ENCODE results near the gene KBTBD6. TPM values are rescaled to one million over a fixed set of nuclear protein-coding genes. Genes with fewer than 3 reads are reported as not detected.

Gene KBTBD6
- polyA plus RNA-seq, 1 experiment, result 5.1 TPM

GRCh38 chr13:41152005-41152404, 19.4 kb upstream of the KBTBD6 start:
- Histone ChIP-seq H3K4me3 (ENCODE audit: low read depth, low read length) (no peak overlapping the region), H3K36me3 (ENCODE audit: control insufficient read depth, insufficient read depth, low read length) (no peaks in the 10 kb centered on the region), H3K27me3 (ENCODE audit: control insufficient read depth, insufficient read depth, low read length) (no peaks in the 10 kb centered on the region)
- POLR2A ChIA-PET, result no interaction called here
- CTCF ChIA-PET, result no interaction called here
- DNase-seq (ENCODE audit: low read depth), result no peak
- no peak for TF ChIP-seq CTCF (IDR thresholded peaks at IDR 0.05; ENCODE audit: insufficient read depth, low read depth, low read length)

GRCh38 chr13:41150058-41150457, 17.5 kb upstream of the KBTBD6 start:
- CTCF ChIA-PET, result no interaction called here
- H3K36me3 ChIP-seq (ENCODE audit: control insufficient read depth, insufficient read depth, low read length), result no peaks in the 10 kb centered on the region
- POLR2A ChIA-PET, result no interaction called here
- no peaks in the 10 kb centered on the region for H3K27me3 ChIP-seq (ENCODE audit: control insufficient read depth, insufficient read depth, low read length)
- no peak for DNase-seq (ENCODE audit: low read depth)
- H3K4me3 ChIP-seq (ENCODE audit: low read depth, low read length), result no peak overlapping the region
- no peak for TF ChIP-seq CTCF (IDR thresholded peaks at IDR 0.05; ENCODE audit: insufficient read depth, low read depth, low read length)

GRCh38 chr13:41148419-41149283, 16.0 kb upstream of the KBTBD6 start:
- H3K27me3 ChIP-seq (ENCODE audit: control insufficient read depth, insufficient read depth, low read length), result no peaks in the 10 kb centered on the region
- H3K4me3 ChIP-seq (ENCODE audit: low read depth, low read length), result no peak overlapping the region
- TF ChIP-seq CTCF (IDR thresholded peaks at IDR 0.05; ENCODE audit: insufficient read depth, low read depth, low read length), result no peak
- no peak for DNase-seq (ENCODE audit: low read depth)
- ChIA-PET CTCF (no interaction called here), POLR2A (no interaction called here)
- no peaks in the 10 kb centered on the region for H3K36me3 ChIP-seq (ENCODE audit: control insufficient read depth, insufficient read depth, low read length)

- no peaks in the 10 kb centered on the region for H3K27me3 ChIP-seq (ENCODE audit: control insufficient read depth, insufficient read depth, low read length)
- no peak for TF ChIP-seq CTCF (IDR thresholded peaks at IDR 0.05; ENCODE audit: insufficient read depth, low read depth, low read length)
- no peak overlapping the region for H3K4me3 ChIP-seq (ENCODE audit: low read depth, low read length)
- no peak for DNase-seq (ENCODE audit: low read depth)
- POLR2A ChIA-PET, result no interaction called here
- CTCF ChIA-PET, result interaction anchor here (0.7 kb wide), 2 partner anchors 29 to 1734 kb away, joined by 3 to 4 read pairs; no protein-coding TSS in a partner anchor
- H3K36me3 ChIP-seq (ENCODE audit: control insufficient read depth, insufficient read depth, low read length), result no peaks in the 10 kb centered on the region
Observed at GRCh38 chr13:41145136-41145908, 12.7 kb upstream of the KBTBD6 start.

GRCh38 chr13:41144576-41144975, 12.0 kb upstream of the KBTBD6 start:
- no peak for DNase-seq (ENCODE audit: low read depth)
- no peak for TF ChIP-seq CTCF (IDR thresholded peaks at IDR 0.05; ENCODE audit: insufficient read depth, low read depth, low read length)
- H3K4me3 ChIP-seq (ENCODE audit: low read depth, low read length), result no peak overlapping the region
- ChIA-PET CTCF (no interaction called here), POLR2A (no interaction called here)
- H3K36me3 ChIP-seq (ENCODE audit: control insufficient read depth, insufficient read depth, low read length), result no peaks in the 10 kb centered on the region
- no peaks in the 10 kb centered on the region for H3K27me3 ChIP-seq (ENCODE audit: control insufficient read depth, insufficient read depth, low read length)
